ENCODE results near the gene POLE. TPM values are rescaled to one million over a fixed set of nuclear protein-coding genes. Genes with fewer than 3 reads are reported as not detected.

POLE gene
- total and polyA plus RNA-seq, 8 donors, result 7.2 to 45.7 (median 16.0) TPM

- ATAC-seq, result no peak
- Histone ChIP-seq H3K36me3 (no peaks in the 10 kb centered on the region), H3K27me3 (no peaks in the 10 kb centered on the region), H3K27ac (no peak overlapping the region), H3K9me3 (no peaks in the 10 kb centered on the region), H3K4me3 (no peak overlapping the region), H3K4me1 (peaks cover 0 to 10% (median 8%) of the 10 kb centered on the region in 3 donors)
- intact Hi-C loops (cut with DNase I), result no loop called here
- WGBS, 2 donors, result 75 to 84% methylated on average over 2 of the region's 2 CpGs
- FAIRE-seq, result no peak
- DNase-seq, result no peak
- TF ChIP-seq, protein P1, sequence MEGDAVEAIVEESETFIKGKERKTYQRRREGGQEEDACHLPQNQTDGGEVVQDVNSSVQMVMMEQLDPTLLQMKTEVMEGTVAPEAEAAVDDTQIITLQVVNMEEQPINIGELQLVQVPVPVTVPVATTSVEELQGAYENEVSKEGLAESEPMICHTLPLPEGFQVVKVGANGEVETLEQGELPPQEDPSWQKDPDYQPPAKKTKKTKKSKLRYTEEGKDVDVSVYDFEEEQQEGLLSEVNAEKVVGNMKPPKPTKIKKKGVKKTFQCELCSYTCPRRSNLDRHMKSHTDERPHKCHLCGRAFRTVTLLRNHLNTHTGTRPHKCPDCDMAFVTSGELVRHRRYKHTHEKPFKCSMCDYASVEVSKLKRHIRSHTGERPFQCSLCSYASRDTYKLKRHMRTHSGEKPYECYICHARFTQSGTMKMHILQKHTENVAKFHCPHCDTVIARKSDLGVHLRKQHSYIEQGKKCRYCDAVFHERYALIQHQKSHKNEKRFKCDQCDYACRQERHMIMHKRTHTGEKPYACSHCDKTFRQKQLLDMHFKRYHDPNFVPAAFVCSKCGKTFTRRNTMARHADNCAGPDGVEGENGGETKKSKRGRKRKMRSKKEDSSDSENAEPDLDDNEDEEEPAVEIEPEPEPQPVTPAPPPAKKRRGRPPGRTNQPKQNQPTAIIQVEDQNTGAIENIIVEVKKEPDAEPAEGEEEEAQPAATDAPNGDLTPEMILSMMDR (IDR thresholded peaks at IDR 0.05), result no peak
Measured at GRCh38 chr12:132708150-132708549, 21.0 kb upstream of the POLE start.

GRCh38 chr12:132707241-132707640 lies 20.1 kb upstream of the POLE start:
- DNase-seq, result no peak
- no peaks in the 10 kb centered on the region for H3K36me3 ChIP-seq
- H3K4me3 ChIP-seq, result no peak overlapping the region
- FAIRE-seq, result no peak
- H3K27me3 ChIP-seq, result no peaks in the 10 kb centered on the region
- no peak for ATAC-seq
- H3K27ac ChIP-seq, result no peak overlapping the region
- TF ChIP-seq, protein P1 (IDR thresholded peaks at IDR 0.05), result no peak
- intact Hi-C loops (cut with DNase I), result no loop called here
- H3K9me3 ChIP-seq, result no peaks in the 10 kb centered on the region
- H3K4me1 ChIP-seq, result peaks cover 0 to 10% (median 8%) of the 10 kb centered on the region in 3 donors
- WGBS, 2 donors, result 95 to 97% methylated on average over 6 of the region's 6 CpGs

- FAIRE-seq (no peak), ATAC-seq (no peak), DNase-seq (no peak)
- Histone ChIP-seq H3K27ac (no peak overlapping the region), H3K4me1 (peaks cover 0 to 3% (median 0%) of the 10 kb centered on the region in 3 donors), H3K4me3 (no peak overlapping the region), H3K9me3 (no peaks in the 10 kb centered on the region), H3K27me3 (no peaks in the 10 kb centered on the region), H3K36me3 (no peaks in the 10 kb centered on the region)
- TF ChIP-seq, protein P1 (IDR thresholded peaks at IDR 0.05), result no peak
- 97% methylated on average over 9 of the region's 9 CpGs for WGBS, 2 donors
- intact Hi-C loops (cut with DNase I), result no loop called here
Measured at GRCh38 chr12:132703641-132704040, 16.5 kb upstream of the POLE start.

DNA sequence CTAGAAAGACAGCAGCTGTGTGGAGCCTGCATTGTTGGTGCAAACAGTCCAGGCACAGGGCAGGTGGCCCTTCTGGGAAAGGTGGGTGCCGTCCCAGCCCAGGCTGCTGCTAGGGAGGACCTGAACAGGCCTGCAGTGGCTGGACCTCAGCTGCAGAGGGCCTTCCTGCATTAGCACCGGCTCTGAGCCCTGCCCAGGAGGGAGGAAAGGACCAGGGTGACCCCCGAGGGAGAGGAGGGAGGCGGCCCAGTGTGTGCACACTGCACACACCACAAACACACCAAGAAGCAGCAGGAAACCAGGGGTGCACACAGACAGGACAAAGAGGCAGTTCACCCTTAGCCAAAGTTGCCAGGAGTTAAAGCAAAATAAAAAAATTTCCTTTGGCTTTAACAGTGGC lies 15.5 kb upstream of the POLE start:
- no peak overlapping the region for H3K27ac ChIP-seq
- H3K27me3 ChIP-seq, result no peaks in the 10 kb centered on the region
- H3K4me1 ChIP-seq, result peaks cover 0 to 3% (median 0%) of the 10 kb centered on the region in 3 donors
- no peak overlapping the region for H3K4me3 ChIP-seq
- TF ChIP-seq, protein P1 (IDR thresholded peaks at IDR 0.05), result no peak
- FAIRE-seq (no peak), ATAC-seq (no peak), DNase-seq (no peak)
- no peaks in the 10 kb centered on the region for H3K9me3 ChIP-seq
- H3K36me3 ChIP-seq, result peaks cover 0 to 7% (median 0%) of the 10 kb centered on the region in 3 donors
- 92 to 95% methylated on average over 4 of the region's 4 CpGs for WGBS, 2 donors
- intact Hi-C loops (cut with DNase I), result no loop called here

DNA sequence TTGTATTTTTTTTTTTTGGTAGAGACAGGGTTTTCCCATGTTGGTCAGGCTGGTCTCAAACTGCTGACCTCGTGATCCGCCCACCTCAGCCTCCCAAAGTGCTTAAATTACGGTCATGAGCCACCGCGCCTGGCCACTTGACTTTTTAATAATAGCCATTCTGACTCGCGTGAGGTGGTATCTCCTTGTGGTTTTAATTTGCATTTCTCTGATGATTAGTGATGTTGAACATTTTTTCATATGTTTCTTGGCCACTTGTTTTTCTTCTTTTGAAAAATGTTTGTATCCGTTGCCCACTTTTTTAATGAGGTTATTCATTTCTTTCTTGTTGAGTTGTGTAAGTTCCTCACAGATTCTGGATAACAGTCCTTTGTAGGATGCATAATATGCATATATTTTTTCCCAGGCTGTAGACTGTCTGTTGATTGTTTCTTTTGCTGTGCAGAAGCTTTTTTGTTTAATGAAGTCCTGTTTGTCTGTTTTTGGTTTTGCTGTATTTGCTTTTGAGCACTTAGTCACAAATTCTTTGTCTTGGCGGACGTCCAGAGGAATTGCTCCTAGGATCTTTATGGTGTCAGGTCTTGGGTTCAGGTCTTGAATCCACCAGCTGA lies 13.2 kb upstream of the POLE start:
- ATAC-seq, result no peak
- 93 to 95% methylated on average over 10 of the region's 10 CpGs for WGBS, 2 donors
- peaks cover 0 to 3% (median 0%) of the 10 kb centered on the region in 3 donors for H3K4me1 ChIP-seq

More for the DNA sequence above, 13.2 kb upstream of the POLE start:
- FAIRE-seq, result no peak
- TF ChIP-seq, protein P1 (IDR thresholded peaks at IDR 0.05), result no peak
- no peaks in the 10 kb centered on the region for H3K9me3 ChIP-seq
- H3K36me3 ChIP-seq, result peaks cover 0 to 13% (median 0%) of the 10 kb centered on the region in 3 donors
- H3K27me3 ChIP-seq, result no peaks in the 10 kb centered on the region
- intact Hi-C loops (cut with DNase I), result no loop called here
- no peak overlapping the region for H3K4me3 ChIP-seq
- H3K27ac ChIP-seq, result no peak overlapping the region
- DNase-seq, result no peak
